GM12878 (cell line): ENCODE results near the gene EOLA1. TPM values are rescaled to one million over a fixed set of nuclear protein-coding genes. Genes with fewer than 3 reads are reported as not detected.

Experiments
- ATF3 ChIP-seq: IDR thresholded peaks from 2 replicates; pipeline ENCODE4 v1.6.1; 2011; ENCODE audit warnings: low read depth, mild to moderate bottlenecking, low read length, moderate library complexity, borderline replicate concordance; ENCODE audit errors: extremely low read depth
- BACH1 ChIP-seq: fragments of 450-650 bp; IDR thresholded peaks from 2 replicates; pipeline ENCODE4 v1.6.1; 2017; ENCODE audit warnings: mild to moderate bottlenecking, borderline replicate concordance
- BRCA1 ChIP-seq: IDR thresholded peaks from 2 replicates; pipeline ENCODE4 v1.6.1; 2011; ENCODE audit warnings: low read depth, low read length, improper control_type of control experiment
- IRF3 ChIP-seq: fragments of 450-650 bp; IDR thresholded peaks from 2 replicates; pipeline ENCODE4 v1.6.1; 2014; ENCODE audit warnings: mild to moderate bottlenecking
- MLLT1 ChIP-seq: fragments of 450-650 bp; IDR thresholded peaks from 2 replicates; pipeline ENCODE4 v1.6.1; 2016; ENCODE audit warnings: mild to moderate bottlenecking
- MYB ChIP-seq: fragments of 150-350 bp; IDR thresholded peaks from 2 replicates; pipeline ENCODE4 v1.6.1; 2014; ENCODE audit warnings: mild to moderate bottlenecking, low read depth, low read length, borderline replicate concordance
- POLR2AphosphoS2 ChIP-seq: IDR thresholded peaks from 2 replicates; pipeline ENCODE4 v1.6.1; 2011; ENCODE audit warnings: low read depth, mild to moderate bottlenecking, low read length, improper control_type of control experiment, moderate library complexity
- PRDM15 ChIP-seq: fragments of 450-650 bp; formaldehyde crosslinking; IDR thresholded peaks from 2 replicates; pipeline ENCODE4 v1.4.0; 2020; ENCODE audit warnings: mild to moderate bottlenecking, moderate library complexity
- REST ChIP-seq: IDR thresholded peaks from 2 replicates; pipeline ENCODE4 v1.6.1; 2012; ENCODE audit warnings: mild to moderate bottlenecking, low read depth, low read length
- RFX5 ChIP-seq: IDR thresholded peaks from 2 replicates; pipeline ENCODE4 v1.6.1; 2011; ENCODE audit warnings: low read depth, low read length, improper control_type of control experiment
- RUNX3 ChIP-seq: IDR thresholded peaks from 2 replicates; pipeline ENCODE4 v1.6.1; 2012; ENCODE audit warnings: low read length, inconsistent platforms
- STAT1 ChIP-seq: fragments of 450-650 bp; conservative IDR thresholded peaks from 2 replicates; pipeline ENCODE4 v1.6.1; 2014; ENCODE audit warnings: antibody characterized with exemption, mild to moderate bottlenecking
- ZBTB11 ChIP-seq: fragments of 450-650 bp; formaldehyde crosslinking; IDR thresholded peaks from 2 replicates; pipeline ENCODE4 v1.5.0; 2022; ENCODE audit warnings: mild to moderate bottlenecking, missing genetic modification characterization
- ZSCAN29 ChIP-seq: fragments of 450-650 bp; IDR thresholded peaks from 2 replicates; pipeline ENCODE4 v1.6.1; 2017; ENCODE audit warnings: mild to moderate bottlenecking, moderate library complexity
- ZZZ3 ChIP-seq: IDR thresholded peaks from 2 replicates; pipeline ENCODE4 v1.6.1; 2011; ENCODE audit warnings: low read depth; ENCODE audit not compliant: control insufficient read depth, insufficient read length
- polyA plus RNA-seq, 11 experiments: library from polyadenylated mRNA; depleted of rRNA in 4 of 11; unstranded in 6 of 11; stranded (reverse) in 5 of 11; fragments of >200 nt; fragmentation: Nextera tagmentation in 4 of 11; fragmentation: Illumina TruSeq in 1 of 11; extraction: Ambion mirVana in 4 of 11; extraction: Trizol in 1 of 11; gene quantifications; 1 replicate in 1 of 11; 2 replicates in 10 of 11; pipeline versions ENCODE4 v1.2.1 to v1.2.3, GENCODE V29; 2011 to 2016; ENCODE audit warnings: inconsistent platforms in 2 of 11, missing spikeins in 2 of 11, low read depth in 1 of 11
- total RNA-seq, 4 experiments: library from RNA; depleted of rRNA in 3 of 4; stranded (reverse); fragments of >200 nt in 3 of 4; fragmentation: Illumina TruSeq in 1 of 4; extraction: Trizol in 1 of 4; gene quantifications; 2 replicates each; pipeline versions ENCODE4 v1.2.1 to v1.2.3, GENCODE V29; 2013 to 2021

EOLA1 gene
- total and polyA plus RNA-seq, 10 of the 15 experiments (the other 5 are each of a cell fraction or from before 2014, with no cell fraction given): 9.2 to 42.3 (median 24.3) TPM

- TF ChIP-seq IRF3 (no peak), ATF3 (no peak), ZZZ3 (no peak), STAT1 (no peak), MLLT1 (no peak), REST (no peak), RUNX3 (peak; percentile 52; the same call in 1 of the 2 replicates), BRCA1 (no peak), ZSCAN29 (no peak), PRDM15 (CRISPR knock-in tag) (no peak), BACH1 (no peak), POLR2AphosphoS2 (no peak), ZBTB11 (CRISPR knock-in tag) (no peak), RFX5 (no peak), MYB (no peak)
These were observed 28.5 kb upstream of the EOLA1 start (continued) for GRCh38 chrX:149512225-149512885.
